ENCODE data around the gene ELAVL4.
"Not testable (repeated sequence)": the region's sequence is repeated elsewhere in the genome, so short reads cannot be mapped to it uniquely, and the experiment has no call there.

Gene ELAVL4

DNA sequence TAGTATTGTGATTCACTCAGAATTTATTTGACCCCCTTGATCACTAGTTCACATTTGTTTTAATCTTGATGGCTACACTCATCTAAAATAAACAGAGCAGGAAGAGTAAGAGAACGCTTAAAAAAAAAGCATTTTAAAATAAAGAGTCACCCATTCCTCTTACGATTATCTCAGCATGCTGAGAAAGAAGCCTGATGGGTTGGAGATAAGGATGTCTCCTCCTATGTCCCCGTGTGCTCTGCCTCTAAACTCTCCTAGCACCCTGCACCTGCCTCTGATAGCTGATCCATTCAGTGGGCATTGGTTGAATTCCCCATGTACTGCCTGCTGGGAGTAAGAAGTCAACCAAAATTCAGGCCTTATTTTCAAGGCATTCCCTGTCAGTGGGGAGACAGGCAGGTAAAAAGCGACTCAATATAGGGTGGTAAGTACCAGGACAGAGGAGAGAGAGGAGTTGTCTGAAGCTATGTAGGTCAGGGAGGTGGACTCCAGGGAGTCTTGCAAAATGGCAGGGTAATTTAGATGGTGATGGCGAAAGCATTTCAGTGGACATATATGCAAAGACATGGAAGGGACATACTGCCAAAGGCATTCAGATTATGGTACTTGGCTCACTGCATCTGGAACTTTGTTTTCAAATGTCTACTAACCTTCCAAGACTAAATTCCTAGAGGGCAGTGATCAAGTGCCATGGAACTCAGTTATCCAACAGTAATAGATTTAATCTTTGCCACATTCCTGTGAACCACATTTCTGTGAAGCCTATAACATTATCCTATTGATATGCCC, 18.4 kb downstream of the ELAVL4 start:
- no peak for DNase-seq

DNA sequence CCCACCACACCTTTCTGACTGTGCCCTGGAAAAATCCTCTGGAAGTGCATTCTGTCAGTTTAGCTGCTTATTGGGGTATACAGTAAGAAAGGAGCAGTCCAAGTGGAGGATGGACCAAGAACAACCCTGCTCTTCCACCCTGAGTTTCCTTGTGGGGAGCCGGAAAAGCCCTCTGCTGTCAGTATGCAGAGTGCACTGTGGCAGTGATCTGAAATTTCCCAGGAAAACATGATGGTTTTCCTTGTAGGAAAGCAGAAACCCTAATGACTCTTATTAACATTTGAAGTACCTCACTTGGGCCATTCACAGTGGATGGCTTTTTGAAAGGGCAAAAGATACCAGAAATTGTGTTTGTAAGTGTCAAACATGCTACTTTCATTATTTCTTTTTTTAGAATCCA, 20.5 kb downstream of the ELAVL4 start:
- no peak for DNase-seq

GRCh38 chr1:50132347-50132894, 23.7 kb downstream of the ELAVL4 start:
- no peak for DNase-seq

DNA sequence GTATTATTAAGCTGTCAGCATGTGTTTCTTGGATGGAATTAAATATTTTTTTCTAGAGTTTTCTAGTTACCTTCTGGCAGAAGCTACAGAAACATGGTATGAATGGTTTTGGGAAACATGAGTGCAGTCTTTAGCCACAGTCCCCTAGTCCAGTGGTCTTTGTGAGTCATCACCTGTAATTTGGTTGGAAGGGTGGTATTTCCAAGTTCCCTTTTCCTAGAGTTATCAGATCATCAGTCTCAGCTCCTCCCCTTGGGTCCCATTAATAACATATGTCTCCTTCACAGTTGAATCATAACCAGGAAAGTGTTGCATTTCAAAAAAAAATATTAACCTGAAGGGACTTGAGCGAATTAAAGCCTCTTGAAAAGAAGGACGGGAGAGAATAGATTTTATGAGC, 27.0 kb downstream of the ELAVL4 start:
- DNase-seq: no peak

- no peak for DNase-seq
Measured at GRCh38 chr1:50139339-50140181, 30.8 kb downstream of the ELAVL4 start.

DNA sequence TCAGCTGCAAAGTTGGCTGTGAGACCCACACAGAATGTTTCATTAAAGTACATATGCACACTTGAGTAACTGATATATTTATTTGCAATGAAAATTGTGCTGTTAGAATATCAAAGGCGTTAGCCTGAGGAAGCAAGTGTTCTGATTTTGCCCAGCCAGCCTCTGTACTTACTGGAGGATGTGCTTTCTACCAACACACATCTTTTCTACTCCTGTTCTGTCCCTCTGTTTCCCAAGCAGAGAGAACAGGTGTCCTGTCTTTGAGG, 31.4 kb downstream of the ELAVL4 start:
- no peak for DNase-seq

DNA sequence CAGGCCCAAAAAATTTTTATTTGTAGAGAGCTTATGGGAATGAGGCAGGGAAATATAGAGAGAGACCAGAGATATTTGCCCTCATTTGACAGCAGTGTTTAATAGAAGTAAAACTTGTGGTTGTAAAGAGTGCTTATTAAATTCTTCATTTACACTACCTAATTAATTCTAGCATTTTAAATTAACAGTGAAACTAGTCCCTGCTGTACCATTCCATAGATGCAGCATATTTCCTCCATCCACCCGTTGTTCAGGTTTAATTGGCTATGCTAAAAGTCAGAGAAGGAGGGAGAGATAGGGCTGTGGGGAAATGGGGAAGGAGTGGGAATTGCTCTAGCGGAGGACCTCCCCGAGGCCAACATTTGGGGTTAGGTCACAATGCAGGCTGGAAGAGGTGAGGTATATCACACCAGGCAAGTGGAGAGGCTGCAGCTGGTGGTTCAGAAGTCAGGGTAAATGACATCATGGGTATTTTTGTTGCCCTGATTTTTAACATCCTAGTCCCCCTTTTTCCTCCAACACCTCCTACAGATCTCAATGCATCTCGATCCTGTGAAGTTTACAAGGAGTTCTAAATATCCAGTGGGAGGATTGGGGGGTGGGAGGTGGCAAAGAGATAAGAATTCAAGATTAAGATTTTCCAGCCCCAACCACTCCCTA, 38.6 kb downstream of the ELAVL4 start:
- no peak for DNase-seq

DNA sequence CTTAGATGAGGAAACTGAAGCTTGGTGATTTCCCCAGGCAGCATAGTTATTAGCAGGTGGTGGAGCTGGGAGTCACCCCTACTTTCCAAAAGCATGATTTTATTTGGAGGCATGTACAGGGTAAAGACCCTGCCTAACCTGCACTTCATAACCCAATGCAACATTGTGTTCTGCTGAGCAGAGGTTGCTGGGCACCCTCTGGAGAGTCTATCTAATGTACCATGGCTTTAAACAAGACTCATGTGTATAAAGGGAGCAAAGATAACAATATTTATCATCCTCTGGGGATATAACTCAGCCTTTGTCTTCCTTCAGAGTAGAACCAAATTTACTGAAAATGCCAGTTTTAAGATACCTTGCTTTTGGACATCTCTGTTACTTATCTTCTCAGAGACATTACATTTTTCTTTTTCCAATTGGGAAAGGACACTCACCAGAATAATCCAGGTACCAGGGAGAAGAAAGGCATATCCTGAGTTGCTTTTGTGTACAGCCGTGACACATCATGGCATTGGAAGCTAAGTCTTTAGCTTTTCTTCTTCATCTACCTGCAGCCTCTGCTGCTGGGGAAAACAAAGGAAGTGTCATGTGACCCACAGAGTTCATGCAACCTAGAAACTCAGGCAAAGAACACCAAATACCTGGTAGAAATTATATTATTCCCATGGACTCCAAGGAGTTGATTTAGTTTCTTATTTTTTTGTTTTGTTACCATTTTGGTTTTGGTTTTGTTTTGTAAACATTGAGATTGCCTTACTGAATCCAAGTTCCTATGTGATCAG, 39.6 kb downstream of the ELAVL4 start:
- no peak for DNase-seq

- no peak for DNase-seq
Measured at GRCh38 chr1:50152236-50152635, 43.5 kb downstream of the ELAVL4 start.

DNA sequence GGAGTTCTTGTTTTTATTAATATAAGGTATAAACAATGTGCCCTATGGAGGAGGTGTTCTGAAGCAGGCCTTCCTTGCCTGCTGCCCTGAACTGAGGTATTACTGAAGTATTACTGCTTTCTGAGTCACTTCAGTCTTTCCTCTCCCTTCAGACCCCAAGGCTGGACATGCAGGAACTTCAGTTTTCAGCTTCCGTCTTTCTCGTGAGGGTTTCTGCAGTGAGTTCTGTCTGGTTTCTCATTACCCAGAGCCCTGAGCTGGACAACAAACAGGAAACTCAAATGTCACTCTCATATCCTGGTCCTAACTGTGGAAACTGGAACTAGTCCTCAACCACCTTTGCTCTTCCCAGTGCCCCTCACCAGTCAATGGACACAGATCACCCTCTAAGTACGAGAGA, 46.8 kb downstream of the ELAVL4 start:
- no peak for DNase-seq

GRCh38 chr1:50156241-50157010, 47.7 kb downstream of the ELAVL4 start:
- no peak for DNase-seq

DNA sequence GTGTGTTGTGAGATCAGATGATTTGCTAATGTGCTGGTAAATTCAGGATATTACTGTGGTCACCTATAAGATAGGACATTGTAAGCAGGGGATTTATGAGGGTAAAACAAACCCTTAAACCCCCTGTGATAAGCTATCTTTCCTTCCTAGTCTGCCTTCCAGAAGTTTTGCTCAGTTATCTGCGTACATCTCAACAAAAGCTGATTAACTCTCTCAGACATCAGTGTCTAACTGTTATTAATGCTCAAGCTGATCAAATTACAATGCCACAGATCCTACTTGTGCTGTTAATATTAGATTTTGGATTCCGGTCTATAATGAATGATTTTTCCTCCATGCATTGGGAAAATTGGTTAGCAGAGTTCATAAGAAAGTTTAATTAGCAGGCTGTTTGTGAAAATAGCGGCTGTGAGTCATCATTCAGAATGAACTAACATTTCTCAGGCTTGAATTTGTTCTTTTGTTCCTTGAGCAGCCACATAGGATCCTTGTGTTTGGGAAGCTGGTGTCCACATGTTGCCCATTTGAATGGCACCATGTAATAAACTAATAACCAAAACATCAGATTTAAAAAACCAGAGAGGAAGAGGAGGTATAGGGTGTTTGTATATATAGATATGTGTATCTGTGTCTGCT, 48.7 kb downstream of the ELAVL4 start:
- DNase-seq: no peak

- no peak for DNase-seq
Measured at GRCh38 chr1:50158421-50158820, 49.7 kb downstream of the ELAVL4 start.

- DNase-seq: no peak
Measured at GRCh38 chr1:50163680-50164079, 55.0 kb downstream of the ELAVL4 start.

DNA sequence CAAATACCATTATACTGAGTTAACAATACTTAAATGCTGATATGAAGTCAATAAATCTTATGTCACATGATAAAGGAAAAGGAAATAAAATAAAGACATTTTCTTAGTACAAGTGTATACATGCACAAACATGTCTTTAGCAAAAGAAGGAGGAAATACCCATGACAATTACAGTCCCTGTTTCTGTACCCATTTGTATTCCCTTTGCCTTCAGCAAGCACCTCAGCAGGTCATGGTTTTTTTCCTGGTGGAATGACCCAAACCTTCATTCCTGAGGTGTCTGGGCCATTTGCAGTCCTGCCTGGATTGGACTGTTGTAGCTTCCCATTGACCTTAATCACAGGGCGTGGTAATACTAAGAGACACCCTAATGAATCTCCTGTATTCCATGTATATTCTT, 57.6 kb downstream of the ELAVL4 start:
- not testable (repeated sequence) for DNase-seq

GRCh38 chr1:50172299-50172698, 63.6 kb downstream of the ELAVL4 start:
- no peak for DNase-seq

- no peak for DNase-seq
Measured at GRCh38 chr1:50174101-50174500, 65.4 kb downstream of the ELAVL4 start.

GRCh38 chr1:50175719-50176639, 67.3 kb downstream of the ELAVL4 start:
- DNase-seq: no peak

DNA sequence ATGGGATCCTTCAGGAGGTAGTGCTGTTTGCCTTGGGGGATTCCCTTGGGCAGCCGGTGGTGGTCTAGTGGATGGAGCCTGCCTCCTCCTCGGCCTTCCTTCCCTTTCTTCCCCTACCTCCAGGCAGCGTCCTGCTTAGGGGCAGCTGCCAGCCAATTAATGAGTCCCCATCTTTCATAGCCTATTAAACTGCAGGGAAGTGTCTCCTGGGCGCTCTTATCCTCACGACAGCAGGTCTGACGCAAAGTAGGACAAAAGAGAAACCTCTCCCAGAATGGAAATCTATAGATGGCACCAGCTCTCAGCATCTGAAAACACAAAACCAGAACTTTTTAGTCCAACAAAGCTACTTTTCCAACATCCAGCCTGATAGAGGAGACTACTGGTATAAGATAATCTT, 69.3 kb downstream of the ELAVL4 start:
- DNase-seq: no peak

DNA sequence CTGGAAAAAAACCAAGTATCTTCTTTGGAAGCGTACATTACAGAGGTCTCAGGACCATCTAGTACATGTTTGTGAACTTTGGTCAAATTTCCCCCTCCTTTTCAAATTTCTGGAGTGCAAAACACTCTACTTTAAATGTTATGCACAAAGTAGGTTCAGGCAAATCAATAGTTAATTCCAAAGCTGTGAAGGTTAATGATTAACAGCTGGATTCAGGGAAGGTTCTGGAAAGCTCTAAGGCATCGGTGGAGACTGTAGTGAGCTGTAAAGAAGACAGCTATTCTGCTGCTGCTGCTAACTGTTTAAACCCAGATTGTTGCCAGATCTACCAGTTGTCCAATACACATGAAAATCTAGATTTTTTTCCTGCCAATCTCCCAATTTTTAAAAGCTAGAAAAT, 70.9 kb downstream of the ELAVL4 start:
- no peak for DNase-seq
